ENCODE data around the gene ZNF425.
A peak's percentile ranks its signal among the peaks of the same experiment; 100 is the strongest.

Gene ZNF425

GRCh38 chr7:149130572-149131198, 4.6 kb upstream of the ZNF425 start:
- no peak for DNase-seq (ENCODE audit: low read depth)

GRCh38 chr7:149126662-149127266, 640 bp upstream of the ZNF425 start:
- no peak for DNase-seq (ENCODE audit: low read depth)
- peak overlapping the region; percentile 100 for H3K4me3 ChIP-seq (ENCODE audit: low read depth, low read length)
- no peak for TF ChIP-seq CTCF (IDR thresholded peaks at IDR 0.05; ENCODE audit: low read depth, low read length, missing control alignments)

More at GRCh38 chr7:149130572-149131198, 4.6 kb upstream of the ZNF425 start:
- no peak overlapping the region for H3K4me3 ChIP-seq (ENCODE audit: low read depth, low read length)
- TF ChIP-seq CTCF (IDR thresholded peaks at IDR 0.05; ENCODE audit: low read depth, low read length, missing control alignments) = no peak

GRCh38 chr7:149125189-149125862, 798 bp downstream of the ZNF425 start:
- no peak for DNase-seq (ENCODE audit: low read depth)
- peak overlapping the region; percentile 100 for H3K4me3 ChIP-seq (ENCODE audit: low read depth, low read length)
- no peak for TF ChIP-seq CTCF (IDR thresholded peaks at IDR 0.05; ENCODE audit: low read depth, low read length, missing control alignments)

GRCh38 chr7:149109969-149110368, 16.2 kb downstream of the ZNF425 start:
- TF ChIP-seq CTCF (IDR thresholded peaks at IDR 0.05; ENCODE audit: low read depth, low read length, missing control alignments) = no peak
- no peak overlapping the region for H3K4me3 ChIP-seq (ENCODE audit: low read depth, low read length)
- no peak for DNase-seq (ENCODE audit: low read depth)

GRCh38 chr7:149104749-149105148, 21.4 kb downstream of the ZNF425 start:
- H3K4me3 ChIP-seq (ENCODE audit: low read depth, low read length) = no peak overlapping the region
- TF ChIP-seq CTCF (IDR thresholded peaks at IDR 0.05; ENCODE audit: low read depth, low read length, missing control alignments) = no peak
- no peak for DNase-seq (ENCODE audit: low read depth)

GRCh38 chr7:149104214-149104613, 21.9 kb downstream of the ZNF425 start:
- no peak overlapping the region for H3K4me3 ChIP-seq (ENCODE audit: low read depth, low read length)
- TF ChIP-seq CTCF (IDR thresholded peaks at IDR 0.05; ENCODE audit: low read depth, low read length, missing control alignments) = no peak
- DNase-seq (ENCODE audit: low read depth) = no peak
